Measurements from ENCODE around the gene MLF2.
A peak's percentile ranks its signal among the peaks of the same experiment; 100 is the strongest.

MLF2 gene

DNA sequence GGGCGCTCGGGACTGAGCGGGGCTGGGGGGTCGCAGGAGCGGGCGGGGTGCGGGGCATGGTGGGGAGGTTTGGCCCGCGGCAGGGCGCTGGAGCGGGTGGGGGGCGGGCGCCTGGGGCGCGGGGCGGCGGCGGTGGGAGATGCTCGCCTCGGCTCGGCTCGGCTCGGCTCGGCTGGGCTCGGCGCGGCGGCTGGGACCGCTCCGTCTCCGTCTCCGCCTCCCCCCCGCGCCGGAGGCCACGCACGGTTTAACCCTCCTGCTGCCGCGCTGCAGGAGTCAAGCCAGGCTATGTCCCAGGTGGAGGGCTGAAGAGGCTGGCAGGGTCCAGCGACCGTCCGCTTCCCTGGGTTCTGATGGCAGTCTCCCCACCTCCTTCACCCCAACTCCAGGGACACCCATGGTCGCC is 52.3 kb downstream of the MLF2 start, which contains the start of gene PIANP:
Gene PIANP, minus strand, starts transcription at position 170 of the 406 bp plus-strand sequence. CDS start 2,754 bp downstream, outside the sequence.
- intact Hi-C loops (cut with DNase I; ENCODE audit: low total_unique reads) = no loop called here
- H3K27ac ChIP-seq = peak within 1 kb of the TSS in 1 of 2 donors; percentile 18
- no peak for DNase-seq

DNA sequence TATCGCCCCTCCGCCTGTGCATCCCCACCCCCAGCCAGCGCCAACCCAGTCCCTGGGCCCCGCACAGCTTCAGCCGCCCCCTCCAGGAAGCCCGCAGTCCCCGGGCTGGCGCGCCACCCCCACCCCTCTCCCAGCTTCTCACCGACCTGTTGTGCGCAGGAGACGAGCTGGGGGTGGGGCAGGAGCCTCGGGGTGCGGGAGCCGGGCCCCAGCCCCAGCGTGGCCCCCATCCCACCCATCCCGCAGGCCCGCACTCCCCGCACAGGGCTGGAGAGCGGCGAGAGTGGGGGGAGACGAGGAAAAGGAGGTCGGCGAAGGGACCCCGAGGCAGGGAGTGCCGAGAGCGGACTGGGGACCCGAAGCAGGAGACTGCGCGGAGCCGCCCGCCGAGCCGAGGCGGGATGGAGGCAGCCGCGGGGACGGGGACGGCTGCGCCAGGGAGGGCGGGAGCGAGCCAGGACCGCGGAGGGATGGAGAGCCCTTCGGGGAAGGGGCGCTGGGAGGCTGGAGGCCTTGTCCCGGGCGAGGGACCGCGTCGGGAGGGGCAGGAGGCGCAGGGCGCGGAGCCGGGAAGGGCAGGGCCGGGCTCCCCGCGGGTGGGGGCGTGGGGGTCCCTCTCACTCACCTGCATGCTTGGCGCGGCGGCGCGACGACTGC is 52.8 kb downstream of the MLF2 start:
- intact Hi-C loops (cut with DNase I; ENCODE audit: low total_unique reads) = no loop called here
- TF ChIP-seq, protein P1, sequence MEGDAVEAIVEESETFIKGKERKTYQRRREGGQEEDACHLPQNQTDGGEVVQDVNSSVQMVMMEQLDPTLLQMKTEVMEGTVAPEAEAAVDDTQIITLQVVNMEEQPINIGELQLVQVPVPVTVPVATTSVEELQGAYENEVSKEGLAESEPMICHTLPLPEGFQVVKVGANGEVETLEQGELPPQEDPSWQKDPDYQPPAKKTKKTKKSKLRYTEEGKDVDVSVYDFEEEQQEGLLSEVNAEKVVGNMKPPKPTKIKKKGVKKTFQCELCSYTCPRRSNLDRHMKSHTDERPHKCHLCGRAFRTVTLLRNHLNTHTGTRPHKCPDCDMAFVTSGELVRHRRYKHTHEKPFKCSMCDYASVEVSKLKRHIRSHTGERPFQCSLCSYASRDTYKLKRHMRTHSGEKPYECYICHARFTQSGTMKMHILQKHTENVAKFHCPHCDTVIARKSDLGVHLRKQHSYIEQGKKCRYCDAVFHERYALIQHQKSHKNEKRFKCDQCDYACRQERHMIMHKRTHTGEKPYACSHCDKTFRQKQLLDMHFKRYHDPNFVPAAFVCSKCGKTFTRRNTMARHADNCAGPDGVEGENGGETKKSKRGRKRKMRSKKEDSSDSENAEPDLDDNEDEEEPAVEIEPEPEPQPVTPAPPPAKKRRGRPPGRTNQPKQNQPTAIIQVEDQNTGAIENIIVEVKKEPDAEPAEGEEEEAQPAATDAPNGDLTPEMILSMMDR (IDR thresholded peaks at IDR 0.05) = no peak
- Histone ChIP-seq H3K27me3 (peaks cover 3 to 96% of the 10 kb centered on the region in 2 donors), H3K27ac (peak overlapping the region in 1 of 2 donors; percentile 18), H3K9me3 (no peaks in the 10 kb centered on the region), H3K4me1 (peaks cover 0 to 18% (median 12%) of the 10 kb centered on the region in 4 donors), H3K36me3 (no peaks in the 10 kb centered on the region), H3K4me3 (peak overlapping the region; percentile 43 to 48)
- DNase-seq = no peak

More for the DNA sequence above, 52.3 kb downstream of the MLF2 start, which contains the start of gene PIANP:
- no peaks in the 10 kb centered on the region for H3K9me3 ChIP-seq
- TF ChIP-seq, protein P1 (IDR thresholded peaks at IDR 0.05) = no peak
- H3K36me3 ChIP-seq = no peaks in the 10 kb centered on the region
- peaks cover 0 to 18% (median 12%) of the 10 kb centered on the region in 4 donors for H3K4me1 ChIP-seq
- H3K4me3 ChIP-seq = peak within 1 kb of the TSS; percentile 43 to 48
- H3K27me3 ChIP-seq = peaks cover 3 to 96% of the 10 kb centered on the region in 2 donors

DNA sequence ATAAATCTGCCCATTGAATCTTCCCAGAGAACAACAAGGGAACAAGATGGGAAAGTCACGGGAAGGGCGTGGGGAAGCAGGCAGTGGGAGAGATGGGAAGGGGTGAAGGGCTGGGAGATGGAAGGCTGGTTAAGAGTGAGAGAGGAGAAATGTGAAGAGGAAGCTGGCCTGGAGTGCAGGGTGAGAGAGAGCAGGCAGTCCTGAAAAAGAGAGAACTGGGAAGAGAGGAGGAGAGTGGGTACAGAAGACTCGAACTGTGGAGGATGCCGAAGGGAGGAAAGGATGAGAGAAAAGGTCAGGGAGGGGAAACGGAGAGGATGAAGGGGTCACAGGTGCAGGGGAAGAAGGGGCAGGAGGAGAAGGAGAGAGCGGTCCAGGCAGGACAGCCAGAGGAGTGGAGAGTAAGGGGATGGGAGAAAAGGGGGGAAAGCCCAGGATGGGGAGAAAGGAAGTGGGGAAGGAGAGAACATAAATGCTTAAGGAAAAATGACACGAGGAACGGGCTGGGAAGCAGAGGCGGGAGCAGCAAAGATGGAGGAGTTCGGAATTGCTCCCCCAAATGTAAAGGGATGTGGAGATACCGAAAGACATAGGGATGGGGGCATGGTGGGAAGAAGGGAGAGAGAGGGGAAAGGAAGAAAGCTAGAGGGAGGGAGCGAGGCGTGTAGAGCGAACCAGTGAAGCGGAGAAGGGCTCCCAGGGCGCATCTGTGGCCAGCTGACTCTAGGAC is 53.5 kb downstream of the MLF2 start:
- intact Hi-C loops (cut with DNase I; ENCODE audit: low total_unique reads) = no loop called here
- no peaks in the 10 kb centered on the region for H3K9me3 ChIP-seq
- H3K27me3 ChIP-seq = peaks cover 3 to 98% of the 10 kb centered on the region in 2 donors
- H3K36me3 ChIP-seq = no peaks in the 10 kb centered on the region
- H3K4me3 ChIP-seq = peak overlapping the region; percentile 43 to 48
- peaks cover 0 to 18% (median 12%) of the 10 kb centered on the region in 4 donors for H3K4me1 ChIP-seq
- TF ChIP-seq, protein P1 (IDR thresholded peaks at IDR 0.05) = no peak
- no peak for DNase-seq
- no peak overlapping the region for H3K27ac ChIP-seq

DNA sequence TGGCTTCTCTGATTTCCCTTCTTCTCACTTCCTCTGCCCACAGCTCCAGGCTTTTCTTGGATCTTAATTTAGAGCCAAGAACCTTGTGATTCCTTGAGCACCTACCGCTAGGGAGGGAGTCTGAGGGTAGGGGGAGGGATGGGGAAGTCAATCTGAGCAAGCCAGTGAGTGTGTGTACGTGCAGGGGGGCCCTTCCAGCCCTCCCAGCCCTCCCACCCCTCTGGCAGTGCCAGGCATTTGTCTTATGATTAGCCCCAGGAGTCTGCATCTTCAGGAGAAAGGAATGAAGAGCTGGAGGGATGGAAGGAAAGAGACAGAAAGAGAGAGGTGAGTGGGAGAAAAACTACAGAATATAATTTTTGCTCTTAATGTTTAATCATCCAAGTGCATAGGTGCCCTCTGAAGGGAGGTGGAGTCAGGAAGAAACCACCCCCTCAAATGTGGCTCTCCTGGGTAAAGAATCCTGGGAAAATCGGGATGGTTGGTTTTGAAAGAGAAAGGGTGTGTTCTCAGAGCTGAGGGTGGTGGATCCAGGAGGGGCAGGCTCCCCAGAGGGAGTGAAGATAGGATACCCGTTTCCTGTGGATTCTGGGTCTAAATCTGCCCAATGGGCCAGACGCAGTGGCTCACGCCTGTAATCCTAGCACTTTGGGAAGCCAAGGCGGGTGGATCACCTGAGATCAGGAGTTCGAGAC is 54.4 kb downstream of the MLF2 start:
- H3K4me1 ChIP-seq = peaks cover 0 to 18% (median 12%) of the 10 kb centered on the region in 4 donors
- H3K4me3 ChIP-seq = no peak overlapping the region
- intact Hi-C loops (cut with DNase I; ENCODE audit: low total_unique reads) = no loop called here
- no peaks in the 10 kb centered on the region for H3K9me3 ChIP-seq
- peaks cover 3 to 96% of the 10 kb centered on the region in 2 donors for H3K27me3 ChIP-seq
- no peaks in the 10 kb centered on the region for H3K36me3 ChIP-seq
- H3K27ac ChIP-seq = no peak overlapping the region
- DNase-seq = no peak
- TF ChIP-seq, protein P1 (IDR thresholded peaks at IDR 0.05) = no peak
